ENCODE data around the gene LARP1.

Gene LARP1

DNA sequence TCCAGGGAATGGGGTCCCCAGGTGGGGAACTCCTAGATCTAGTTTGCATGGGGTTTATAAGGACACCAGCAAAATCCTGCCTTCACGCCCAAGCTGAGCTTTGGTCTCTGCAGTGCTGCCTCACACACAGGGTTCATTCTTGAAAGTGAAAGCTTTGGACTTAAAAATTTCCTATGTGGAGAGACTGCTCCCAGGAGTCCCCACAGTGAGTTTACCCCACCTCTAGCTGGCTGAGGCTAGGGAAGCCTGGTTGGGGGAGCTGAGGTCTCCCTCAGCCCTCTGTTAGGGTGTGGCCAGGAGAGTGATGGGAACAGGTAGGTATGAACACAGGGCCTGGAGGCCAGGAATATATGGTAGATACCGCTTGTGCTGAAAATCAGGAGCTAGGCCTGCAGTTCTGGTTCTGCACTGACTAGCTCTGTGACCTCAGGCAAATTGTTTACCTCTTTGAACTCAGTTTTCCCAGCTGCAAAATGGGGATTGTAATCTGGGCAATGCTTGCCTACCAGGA lies 41.5 kb upstream of the LARP1 start:
- H3K9ac ChIP-seq (ENCODE audit: insufficient read length), result no peak overlapping the region
- no peak overlapping the region for H3K4me3 ChIP-seq
- H3K9me3 ChIP-seq (ENCODE audit: low read depth, low read length), result no peaks in the 10 kb centered on the region
- no peak for DNase-seq (ENCODE audit: low read depth, low spot score)
- H3K27ac ChIP-seq, result peak overlapping the region; percentile 25; the same call in 1 of the 2 replicates
- TF ChIP-seq EZH2 (IDR thresholded peaks at IDR 0.05) (no peak), FOXP2 (optimal IDR thresholded peaks at IDR 0.05; ENCODE audit: control extremely low read depth, extremely low read length, insufficient read depth) (no peak), POLR2AphosphoS5 (IDR thresholded peaks at IDR 0.05; ENCODE audit: borderline replicate concordance, low read depth, low read length) (no peak)
- H3K36me3 ChIP-seq (ENCODE audit: insufficient read depth, low read length), result no peaks in the 10 kb centered on the region

DNA sequence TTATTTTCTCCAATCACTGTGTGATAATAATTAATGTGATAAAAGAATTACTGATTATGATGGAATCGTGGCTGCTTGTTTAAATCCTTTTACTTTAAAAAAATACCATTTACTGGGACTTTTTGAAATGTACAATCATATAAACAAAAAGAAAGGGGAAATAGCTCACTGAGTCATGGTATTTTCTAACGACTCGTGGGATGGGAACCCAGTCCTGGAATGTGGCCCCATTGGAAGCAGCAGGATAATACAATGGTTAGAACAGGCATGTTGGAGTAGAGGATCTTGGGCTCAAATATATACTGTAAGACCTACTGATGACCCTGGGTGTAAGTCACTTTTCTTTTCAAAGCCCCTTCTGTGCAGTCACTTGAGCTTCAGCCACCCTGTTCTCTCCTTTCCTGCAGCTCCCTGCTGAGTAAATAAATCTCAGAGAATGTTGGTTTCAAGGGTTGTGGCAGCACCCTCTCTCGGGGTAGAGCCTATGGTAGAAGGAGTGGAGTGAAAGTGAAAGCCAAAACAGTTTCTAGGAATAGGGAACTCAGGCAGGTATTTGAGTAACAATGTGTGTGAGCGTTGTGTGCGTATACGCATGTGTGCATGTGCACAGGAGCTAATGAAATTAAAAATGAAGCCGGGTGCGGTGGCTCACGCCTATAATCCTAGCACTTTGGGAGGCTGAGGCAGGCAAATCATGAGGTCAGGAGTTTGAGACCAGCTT lies 40.8 kb upstream of the LARP1 start:
- H3K27ac ChIP-seq, result no peak overlapping the region
- TF ChIP-seq FOXP2 (optimal IDR thresholded peaks at IDR 0.05; ENCODE audit: control extremely low read depth, extremely low read length, insufficient read depth) (no peak), EZH2 (IDR thresholded peaks at IDR 0.05) (no peak), POLR2AphosphoS5 (IDR thresholded peaks at IDR 0.05; ENCODE audit: borderline replicate concordance, low read depth, low read length) (no peak)
- DNase-seq (ENCODE audit: low read depth, low spot score), result no peak
- H3K4me3 ChIP-seq, result no peak overlapping the region
- H3K9ac ChIP-seq (ENCODE audit: insufficient read length), result no peak overlapping the region
- H3K36me3 ChIP-seq (ENCODE audit: insufficient read depth, low read length), result no peaks in the 10 kb centered on the region
- no peaks in the 10 kb centered on the region for H3K9me3 ChIP-seq (ENCODE audit: low read depth, low read length)

DNA sequence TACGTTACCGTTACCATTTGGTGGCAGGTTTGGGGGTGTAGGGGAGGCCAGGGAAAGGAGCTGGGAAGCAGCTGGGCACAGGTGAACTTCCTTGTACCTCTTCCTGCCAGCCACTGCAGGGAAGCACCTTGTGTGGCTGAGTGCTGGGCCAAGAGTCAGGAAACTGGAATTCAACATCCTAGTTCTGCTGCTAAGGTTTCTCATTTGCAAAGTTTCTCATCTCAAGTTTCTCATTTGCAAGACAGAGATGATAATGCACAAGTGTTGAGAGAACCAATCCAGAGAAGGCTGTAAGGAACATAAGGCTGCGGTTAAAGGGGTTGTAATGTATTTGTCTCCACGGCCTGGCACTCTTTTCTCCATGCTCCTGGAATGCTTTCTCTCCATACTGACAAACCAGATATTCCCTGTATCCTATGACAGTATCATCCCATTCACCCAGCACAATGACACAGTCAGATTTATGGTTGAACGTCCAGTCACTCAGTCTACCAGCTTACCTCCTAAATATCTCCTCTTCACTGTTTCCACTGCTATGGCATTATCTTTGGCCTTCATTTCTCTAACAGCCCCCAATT lies 33.6 kb upstream of the LARP1 start:
- Histone ChIP-seq H3K9me3 (ENCODE audit: low read depth, low read length) (no peaks in the 10 kb centered on the region), H3K4me3 (no peak overlapping the region), H3K9ac (ENCODE audit: insufficient read length) (no peak overlapping the region), H3K36me3 (ENCODE audit: insufficient read depth, low read length) (no peaks in the 10 kb centered on the region; the same call in 1 of the 2 replicates), H3K27ac (no peak overlapping the region)
- TF ChIP-seq EZH2 (IDR thresholded peaks at IDR 0.05) (no peak), FOXP2 (optimal IDR thresholded peaks at IDR 0.05; ENCODE audit: control extremely low read depth, extremely low read length, insufficient read depth) (no peak), POLR2AphosphoS5 (IDR thresholded peaks at IDR 0.05; ENCODE audit: borderline replicate concordance, low read depth, low read length) (no peak)
- no peak for DNase-seq (ENCODE audit: low read depth, low spot score)

DNA sequence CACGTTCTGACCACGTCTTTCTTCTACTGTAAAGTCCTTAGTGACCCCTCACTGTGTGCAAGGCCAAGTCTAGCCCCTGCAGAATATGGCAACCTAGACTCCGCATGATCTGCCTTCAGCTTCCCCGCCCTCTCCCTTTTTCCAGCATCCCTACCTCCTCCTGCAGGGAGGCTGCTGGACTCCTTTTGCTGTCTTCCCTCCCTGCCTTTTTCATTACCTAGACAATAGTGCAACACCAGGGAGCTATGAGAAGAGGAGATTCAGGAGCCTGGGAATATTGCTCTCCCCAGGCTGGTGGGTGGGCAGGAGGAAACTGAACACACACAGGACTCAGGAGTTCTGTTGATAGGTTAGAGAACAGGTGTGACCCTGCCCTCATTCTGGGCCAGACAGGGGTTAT lies 33.1 kb upstream of the LARP1 start:
- no peak overlapping the region for H3K4me3 ChIP-seq
- H3K9ac ChIP-seq (ENCODE audit: insufficient read length), result no peak overlapping the region
- DNase-seq (ENCODE audit: low read depth, low spot score), result no peak
- no peaks in the 10 kb centered on the region for H3K9me3 ChIP-seq (ENCODE audit: low read depth, low read length)
- TF ChIP-seq POLR2AphosphoS5 (IDR thresholded peaks at IDR 0.05; ENCODE audit: borderline replicate concordance, low read depth, low read length), result no peak
- TF ChIP-seq FOXP2 (optimal IDR thresholded peaks at IDR 0.05; ENCODE audit: control extremely low read depth, extremely low read length, insufficient read depth), result no peak
- TF ChIP-seq EZH2 (IDR thresholded peaks at IDR 0.05), result no peak
- no peaks in the 10 kb centered on the region; the same call in 1 of the 2 replicates for H3K36me3 ChIP-seq (ENCODE audit: insufficient read depth, low read length)
- no peak overlapping the region for H3K27ac ChIP-seq

DNA sequence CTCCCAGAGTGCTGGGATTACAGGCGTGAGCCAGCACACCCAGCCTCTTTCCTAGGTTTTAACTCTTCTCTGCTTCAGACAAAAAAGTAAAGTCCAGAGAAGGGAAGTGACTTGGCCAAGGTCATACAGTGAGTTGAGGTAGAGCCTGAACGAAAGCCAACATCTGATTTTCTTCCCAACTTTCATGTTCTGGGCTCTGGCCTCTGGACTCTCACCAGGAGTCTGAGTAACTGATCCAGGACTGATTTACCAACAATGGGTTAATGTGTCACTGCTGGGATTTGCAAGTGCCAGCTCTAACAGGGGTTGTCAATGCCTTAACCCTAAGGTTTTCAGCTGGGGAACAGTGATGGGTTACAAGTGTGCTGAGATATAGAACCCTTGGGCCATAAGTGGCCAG lies 32.2 kb upstream of the LARP1 start:
- H3K27ac ChIP-seq, result no peak overlapping the region
- H3K36me3 ChIP-seq (ENCODE audit: insufficient read depth, low read length), result no peaks in the 10 kb centered on the region; the same call in 1 of the 2 replicates
- no peaks in the 10 kb centered on the region for H3K9me3 ChIP-seq (ENCODE audit: low read depth, low read length)
- no peak for DNase-seq (ENCODE audit: low read depth, low spot score)
- TF ChIP-seq FOXP2 (optimal IDR thresholded peaks at IDR 0.05; ENCODE audit: control extremely low read depth, extremely low read length, insufficient read depth) (no peak), POLR2AphosphoS5 (IDR thresholded peaks at IDR 0.05; ENCODE audit: borderline replicate concordance, low read depth, low read length) (no peak), EZH2 (IDR thresholded peaks at IDR 0.05) (no peak)
- H3K9ac ChIP-seq (ENCODE audit: insufficient read length), result no peak overlapping the region
- no peak overlapping the region for H3K4me3 ChIP-seq

DNA sequence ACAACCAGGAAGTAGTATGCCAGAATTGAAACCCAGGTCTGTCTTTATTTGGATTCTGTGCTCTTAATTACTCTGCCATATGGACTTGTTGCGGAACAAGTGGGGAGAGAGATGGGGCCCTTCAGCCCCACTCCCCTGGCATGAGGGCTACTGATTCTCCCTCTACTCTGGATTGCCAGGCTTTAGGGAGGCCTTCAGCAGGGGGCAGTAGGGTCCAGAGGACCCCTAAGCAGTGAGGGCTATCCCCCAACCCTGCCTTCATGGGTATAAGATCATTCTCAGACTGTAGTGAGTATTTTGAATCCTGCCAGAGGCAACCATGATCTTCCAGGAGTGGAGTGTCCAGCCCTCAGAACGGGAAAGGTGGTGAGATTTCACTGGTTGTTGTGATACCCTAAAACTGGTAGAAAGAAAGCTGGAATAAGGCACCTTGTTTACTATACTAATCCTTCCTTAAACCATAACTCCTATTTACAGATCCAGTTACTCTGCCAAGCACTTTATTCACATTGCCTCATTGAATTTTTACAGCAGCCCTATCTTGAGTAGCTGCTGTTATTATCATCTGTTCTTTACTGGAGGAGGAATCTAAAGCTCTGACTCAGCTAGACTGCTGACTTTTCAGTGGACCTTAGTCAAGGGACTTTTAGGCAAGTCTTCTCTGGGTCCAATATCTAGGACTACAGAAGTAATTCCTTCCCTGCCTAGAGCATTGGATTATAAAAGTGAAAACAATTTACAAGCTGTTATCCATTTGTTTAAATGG lies 31.3 kb upstream of the LARP1 start:
- Histone ChIP-seq H3K9me3 (ENCODE audit: low read depth, low read length) (no peaks in the 10 kb centered on the region), H3K9ac (ENCODE audit: insufficient read length) (no peak overlapping the region), H3K27ac (no peak overlapping the region), H3K36me3 (ENCODE audit: insufficient read depth, low read length) (no peaks in the 10 kb centered on the region; the same call in 1 of the 2 replicates), H3K4me3 (no peak overlapping the region)
- no peak for DNase-seq (ENCODE audit: low read depth, low spot score)
- TF ChIP-seq POLR2AphosphoS5 (IDR thresholded peaks at IDR 0.05; ENCODE audit: borderline replicate concordance, low read depth, low read length), result no peak
- TF ChIP-seq FOXP2 (optimal IDR thresholded peaks at IDR 0.05; ENCODE audit: control extremely low read depth, extremely low read length, insufficient read depth), result no peak
- TF ChIP-seq EZH2 (IDR thresholded peaks at IDR 0.05), result no peak

DNA sequence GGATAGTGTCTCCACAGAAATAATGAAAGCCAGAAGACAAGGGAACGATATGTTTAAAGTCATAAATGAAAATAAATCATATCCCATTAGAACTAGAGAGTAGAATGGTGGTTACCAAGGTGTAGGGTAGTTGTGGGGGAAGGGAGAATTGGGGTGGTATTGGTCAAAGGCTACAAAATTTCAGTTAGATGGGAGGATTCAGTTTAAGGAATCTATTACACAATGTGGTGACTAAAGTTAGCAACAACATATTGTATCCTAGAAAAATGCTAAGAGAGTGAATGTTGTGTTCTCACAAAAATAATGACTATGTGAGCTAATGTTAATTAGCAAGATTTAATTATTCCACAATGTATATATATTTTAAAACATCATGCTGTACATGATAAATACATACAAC lies 27.8 kb upstream of the LARP1 start:
- no peaks in the 10 kb centered on the region for H3K9me3 ChIP-seq (ENCODE audit: low read depth, low read length)
- no peak overlapping the region for H3K9ac ChIP-seq (ENCODE audit: insufficient read length)
- no peaks in the 10 kb centered on the region; the same call in 1 of the 2 replicates for H3K36me3 ChIP-seq (ENCODE audit: insufficient read depth, low read length)
- DNase-seq (ENCODE audit: low read depth, low spot score), result no peak
- no peak for TF ChIP-seq EZH2 (IDR thresholded peaks at IDR 0.05)
- TF ChIP-seq FOXP2 (optimal IDR thresholded peaks at IDR 0.05; ENCODE audit: control extremely low read depth, extremely low read length, insufficient read depth), result no peak
- TF ChIP-seq POLR2AphosphoS5 (IDR thresholded peaks at IDR 0.05; ENCODE audit: borderline replicate concordance, low read depth, low read length), result no peak
- H3K27ac ChIP-seq, result no peak overlapping the region
- no peak overlapping the region for H3K4me3 ChIP-seq
